Measurements from ENCODE around the gene SOX30.

Gene SOX30

GRCh38 chr5:157626831-157627230 is 25.4 kb downstream of the SOX30 start:
- Histone ChIP-seq H3K9me3 (replicated peaks; ENCODE audit: insufficient read depth, low read length) (no peaks in the 10 kb centered on the region), H4K20me1 (ENCODE audit: insufficient read depth, low read length) (no peaks in the 10 kb centered on the region), H3F3A (ENCODE audit: insufficient read depth, low read length) (no peaks in the 10 kb centered on the region), H3K9ac (ENCODE audit: low read length) (no peak overlapping the region), H3K4me2 (ENCODE audit: low read depth, low read length) (no peak overlapping the region), H3K4me1 (ENCODE audit: low read length) (no peaks in the 10 kb centered on the region), H3K79me2 (ENCODE audit: low read length) (no peaks in the 10 kb centered on the region), H3K27me3 (replicated peaks; ENCODE audit: insufficient read depth, low read length) (no peaks in the 10 kb centered on the region), H3K9me2 (replicated peaks; ENCODE audit: insufficient read depth, low read length) (no peaks in the 10 kb centered on the region), H3K27ac (ENCODE audit: low read length) (no peak overlapping the region), H3K4me3 (ENCODE audit: low read length) (no peak overlapping the region), H2AFZ (ENCODE audit: low read length) (no peak overlapping the region), H3K36me3 (replicated peaks; ENCODE audit: insufficient read depth, low read length) (no peaks in the 10 kb centered on the region)
- DNase-seq: no peak
- no peak for TF ChIP-seq EZH2 (optimal IDR thresholded peaks at IDR 0.05; ENCODE audit: low read depth, low read length)
- TF ChIP-seq EZH2phosphoT487 (IDR thresholded peaks at IDR 0.05; ENCODE audit: low read length): no peak
- no peak for TF ChIP-seq CTCF (IDR thresholded peaks at IDR 0.05; ENCODE audit: low read length)

DNA sequence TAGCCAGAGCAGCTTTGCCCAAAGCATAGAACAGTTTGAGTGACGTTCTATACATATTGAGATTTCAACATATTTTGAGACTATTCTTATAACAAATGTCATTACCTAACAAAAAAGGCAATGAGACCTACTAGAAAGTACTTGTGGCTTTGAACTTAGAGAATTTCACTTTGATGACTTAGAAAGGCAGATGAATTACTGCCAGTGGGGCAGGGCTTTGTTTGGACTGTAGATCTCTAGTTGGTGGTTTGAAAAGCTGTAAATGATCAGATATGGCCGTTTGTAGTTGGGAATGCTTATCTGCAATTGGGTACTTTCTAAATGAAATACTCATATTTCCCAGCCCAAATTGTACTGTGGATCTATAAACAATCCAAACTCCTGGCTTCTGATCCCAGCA is 28.1 kb downstream of the SOX30 start:
- no peak overlapping the region for H3K9ac ChIP-seq (ENCODE audit: low read length)
- no peak overlapping the region for H3K27ac ChIP-seq (ENCODE audit: low read length)
- H3F3A ChIP-seq (ENCODE audit: insufficient read depth, low read length): no peaks in the 10 kb centered on the region
- no peaks in the 10 kb centered on the region for H3K9me2 ChIP-seq (replicated peaks; ENCODE audit: insufficient read depth, low read length)
- no peaks in the 10 kb centered on the region for H4K20me1 ChIP-seq (ENCODE audit: insufficient read depth, low read length)
- DNase-seq: no peak
- no peak overlapping the region for H3K4me2 ChIP-seq (ENCODE audit: low read depth, low read length)
- no peak overlapping the region for H2AFZ ChIP-seq (ENCODE audit: low read length)
- no peaks in the 10 kb centered on the region for H3K9me3 ChIP-seq (replicated peaks; ENCODE audit: insufficient read depth, low read length)
- no peak overlapping the region for H3K4me3 ChIP-seq (ENCODE audit: low read length)
- H3K27me3 ChIP-seq (replicated peaks; ENCODE audit: insufficient read depth, low read length): no peaks in the 10 kb centered on the region
- H3K4me1 ChIP-seq (ENCODE audit: low read length): no peaks in the 10 kb centered on the region
- H3K79me2 ChIP-seq (ENCODE audit: low read length): no peaks in the 10 kb centered on the region
- no peak for TF ChIP-seq EZH2 (optimal IDR thresholded peaks at IDR 0.05; ENCODE audit: low read depth, low read length)
- TF ChIP-seq EZH2phosphoT487 (IDR thresholded peaks at IDR 0.05; ENCODE audit: low read length): no peak
- no peak for TF ChIP-seq CTCF (IDR thresholded peaks at IDR 0.05; ENCODE audit: low read length)
- H3K36me3 ChIP-seq (replicated peaks; ENCODE audit: insufficient read depth, low read length): no peaks in the 10 kb centered on the region

DNA sequence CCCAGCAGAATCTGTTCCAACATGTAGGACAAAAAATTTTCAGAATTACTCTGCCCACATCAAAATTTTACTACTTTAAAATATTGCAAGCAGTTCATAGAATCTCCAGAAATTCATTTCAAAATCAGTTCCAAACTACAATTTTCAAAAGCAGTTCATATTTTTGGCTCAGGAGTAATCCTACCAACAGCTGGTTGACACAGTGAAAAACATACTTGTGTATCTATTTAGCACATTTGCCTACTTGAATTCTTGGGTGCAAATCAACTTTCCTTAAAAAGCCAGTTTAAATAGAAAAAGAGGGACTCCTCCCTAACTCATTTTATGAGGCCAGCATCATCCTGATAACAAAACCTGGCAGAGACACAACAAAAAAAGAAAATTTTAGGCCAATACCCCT is 31.5 kb downstream of the SOX30 start:
- Histone ChIP-seq H3K27me3 (replicated peaks; ENCODE audit: insufficient read depth, low read length) (no peaks in the 10 kb centered on the region), H3K4me3 (ENCODE audit: low read length) (no peak overlapping the region), H3K9me2 (replicated peaks; ENCODE audit: insufficient read depth, low read length) (no peaks in the 10 kb centered on the region), H3K4me2 (ENCODE audit: low read depth, low read length) (no peak overlapping the region), H3K9ac (ENCODE audit: low read length) (no peak overlapping the region), H4K20me1 (ENCODE audit: insufficient read depth, low read length) (no peaks in the 10 kb centered on the region), H3K27ac (ENCODE audit: low read length) (no peak overlapping the region), H2AFZ (ENCODE audit: low read length) (no peak overlapping the region), H3K9me3 (replicated peaks; ENCODE audit: insufficient read depth, low read length) (no peaks in the 10 kb centered on the region), H3K36me3 (replicated peaks; ENCODE audit: insufficient read depth, low read length) (no peaks in the 10 kb centered on the region), H3K79me2 (ENCODE audit: low read length) (no peaks in the 10 kb centered on the region), H3K4me1 (ENCODE audit: low read length) (no peaks in the 10 kb centered on the region), H3F3A (ENCODE audit: insufficient read depth, low read length) (no peaks in the 10 kb centered on the region)
- no peak for DNase-seq
- TF ChIP-seq EZH2 (optimal IDR thresholded peaks at IDR 0.05; ENCODE audit: low read depth, low read length): no peak
- TF ChIP-seq CTCF (IDR thresholded peaks at IDR 0.05; ENCODE audit: low read length): no peak
- TF ChIP-seq EZH2phosphoT487 (IDR thresholded peaks at IDR 0.05; ENCODE audit: low read length): no peak
